22Rv1 (cell line): ENCODE results near the gene SIRPD.

Source experiments
- CTCF ChIP-seq: fragments of 450-650 bp; IDR thresholded peaks from 2 replicates; pipeline ENCODE4 v1.5.1; 2017; ENCODE audit warnings: mild to moderate bottlenecking
- ZFX ChIP-seq: fragments of 450-650 bp; IDR thresholded peaks from 2 replicates; pipeline ENCODE4 v1.6.1; 2017; ENCODE audit warnings: antibody characterized with exemption, borderline replicate concordance

GRCh38 chr20:1493536-1493935 lies 64.0 kb downstream of the SIRPD start:
- TF ChIP-seq CTCF (no peak), ZFX (no peak)
